A673 (cell line): ENCODE data around the gene SLC8A2. TPM values are rescaled to one million over a fixed set of nuclear protein-coding genes. Genes with fewer than 3 reads are reported as not detected.

ENCODE experiments used
- BruUV-seq: library from RNA; stranded (reverse); fragments of 400-500 nt; replicated peaks from 2 replicates; lab custom pipeline; 2021; lab: Mats Ljungman, UMichigan
- CTCF ChIA-PET: fragments of 300-600 bp; sonication (Branson Sonifier 250); formaldehyde crosslinking; loops from one replicate; lab custom pipeline; 2022; ENCODE audit warnings: antibody characterized with exemption; lab: Charles Lee
- POLR2A ChIA-PET: fragments of 300-600 bp; sonication (Branson Sonifier 250); formaldehyde crosslinking; loops from one replicate; lab custom pipeline; 2022; ENCODE audit warnings: antibody characterized with exemption; ENCODE audit not compliant: low non-redundant PET; lab: Charles Lee
- DNase-seq: peaks from one replicate; pipeline ENCODE4 v3.0.0-alpha.2; 2015; ENCODE audit warnings: low spot score
- H3K27ac ChIP-seq: fragments of 200-600 bp; sonication (generic); 2 replicates; pipeline ENCODE4 v1.5.1; 2016; ENCODE audit warnings: mixed run types, low read depth, mild to moderate bottlenecking, mixed read lengths, antibody characterized with exemption, low read length; ENCODE audit not compliant: poor library complexity, severe bottlenecking
- H3K27me3 ChIP-seq: fragments of 200-600 bp; sonication (generic); replicated peaks from 2 replicates; pipeline ENCODE4 v1.6.1; 2017; ENCODE audit warnings: mixed run types, low read depth, mild to moderate bottlenecking, mixed read lengths, antibody characterized with exemption, low read length; ENCODE audit not compliant: insufficient read depth, poor library complexity
- H3K36me3 ChIP-seq: fragments of 200-600 bp; sonication (generic); 2 replicates; pipeline ENCODE4 v1.6.1; 2016; ENCODE audit warnings: mixed run types, mild to moderate bottlenecking, mixed read lengths, antibody characterized with exemption, low read length; ENCODE audit not compliant: insufficient read depth, poor library complexity, severe bottlenecking
- H3K4me1 ChIP-seq: fragments of 200-600 bp; sonication (generic); 2 replicates; pipeline ENCODE4 v1.6.1; 2017; ENCODE audit warnings: mixed run types, mild to moderate bottlenecking, mixed read lengths, antibody characterized with exemption, low read length; ENCODE audit not compliant: insufficient read depth, poor library complexity, severe bottlenecking
- H3K4me3 ChIP-seq: fragments of 200-600 bp; sonication (generic); 2 replicates; pipeline ENCODE4 v1.5.1; 2016; ENCODE audit warnings: low read depth, mixed run types, mild to moderate bottlenecking, mixed read lengths, low read length; ENCODE audit not compliant: poor library complexity, severe bottlenecking
- H3K9me3 ChIP-seq: fragments of 200-600 bp; sonication (generic); 2 replicates; pipeline ENCODE4 v1.6.1; 2016; ENCODE audit warnings: mixed run types, low read depth, mild to moderate bottlenecking, mixed read lengths, antibody characterized with exemption, low read length; ENCODE audit not compliant: poor library complexity, severe bottlenecking
- CTCF ChIP-seq: fragments of 300-800, 200-600 bp; sonication (generic); conservative IDR thresholded peaks from 2 replicates; pipeline ENCODE4 v1.5.1; 2017; ENCODE audit warnings: low read depth, mild to moderate bottlenecking, antibody characterized with exemption, low read length, moderate library complexity, mixed read lengths
- EZH2 ChIP-seq: fragments of 200-600 bp; sonication (generic); IDR thresholded peaks from 2 replicates; pipeline ENCODE4 v1.6.1; 2017; ENCODE audit warnings: borderline replicate concordance, low read depth, mild to moderate bottlenecking, mixed read lengths, antibody characterized with exemption, low read length; ENCODE audit not compliant: poor library complexity, severe bottlenecking
- intact Hi-C: fragments of 100-400 bp; cut with micrococcal nuclease; formaldehyde crosslinking; loops from one replicate; pipeline ENCODE4 v1.10.0; 2022; ENCODE audit not compliant: unreplicated experiment
- total RNA-seq: library from RNA; stranded (reverse); gene quantifications from 2 replicates; pipeline ENCODE4 v1.2.3, GENCODE V29; 2021

Gene SLC8A2
- total RNA-seq, 1 experiment from 2014 or later = 3.2 TPM

GRCh38 chr19:47510516-47511127 is 38.9 kb upstream of the SLC8A2 start:
- ChIA-PET POLR2A (no interaction called here), CTCF (no interaction called here)
- H3K27ac ChIP-seq = no peak overlapping the region
- no peaks in the 10 kb centered on the region for H3K36me3 ChIP-seq
- H3K27me3 ChIP-seq = no peaks in the 10 kb centered on the region
- intact Hi-C loops = loop anchor here (10.0 kb wide), 1 partner anchor 184 kb away; no protein-coding TSS in a partner anchor
- no peak for TF ChIP-seq CTCF
- no peak for TF ChIP-seq EZH2
- BruUV-seq = no TSS peak
- H3K4me3 ChIP-seq = no peak overlapping the region
- no peaks in the 10 kb centered on the region for H3K4me1 ChIP-seq
- DNase-seq = no peak
- no peaks in the 10 kb centered on the region for H3K9me3 ChIP-seq

- Histone ChIP-seq H3K27ac (no peak overlapping the region), H3K27me3 (no peaks in the 10 kb centered on the region), H3K4me1 (no peaks in the 10 kb centered on the region), H3K4me3 (no peak overlapping the region), H3K36me3 (no peaks in the 10 kb centered on the region), H3K9me3 (no peaks in the 10 kb centered on the region)
- intact Hi-C loops = loop anchor here (10.0 kb wide), 1 partner anchor 185 kb away; no protein-coding TSS in a partner anchor
- DNase-seq = no peak
- TF ChIP-seq CTCF (no peak), EZH2 (no peak)
- POLR2A ChIA-PET = no interaction called here
- CTCF ChIA-PET = no interaction called here
- BruUV-seq = no TSS peak
These were observed 38.3 kb upstream of the SLC8A2 start for GRCh38 chr19:47509973-47510372.

DNA sequence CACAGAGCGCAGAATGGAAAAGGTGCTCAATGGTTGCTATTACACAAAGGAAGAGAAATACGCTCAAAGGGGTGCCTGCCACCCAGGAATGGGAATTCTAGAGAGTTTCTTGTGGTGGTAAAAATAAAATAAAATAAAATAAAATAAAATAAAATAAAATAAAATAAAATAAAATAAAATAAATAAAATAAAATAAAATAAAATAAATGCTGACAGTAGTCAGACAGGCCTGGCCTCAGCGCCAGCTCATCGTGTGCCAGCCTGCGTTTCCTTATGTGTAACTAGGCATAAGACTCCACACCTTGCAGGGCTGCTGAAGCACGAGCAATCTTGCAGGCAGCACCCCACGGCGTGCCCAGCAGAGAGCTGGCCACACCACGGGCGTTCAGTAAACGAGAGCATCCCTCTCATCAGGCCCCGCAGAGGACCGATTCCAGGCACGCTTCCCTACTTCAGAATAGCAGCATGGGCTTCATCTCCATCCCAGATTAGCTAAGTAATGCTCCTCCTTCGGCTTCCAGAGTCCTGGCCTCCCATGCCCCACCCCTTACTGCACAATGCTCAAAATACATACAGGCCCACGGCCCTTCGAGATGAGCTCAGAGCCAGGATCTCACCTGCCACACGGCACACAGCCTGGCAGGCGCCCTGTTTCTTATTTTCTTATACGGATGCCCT is 37.6 kb upstream of the SLC8A2 start:
- no peak overlapping the region for H3K27ac ChIP-seq
- no peaks in the 10 kb centered on the region for H3K4me1 ChIP-seq
- no peak for DNase-seq
- ChIA-PET POLR2A (no interaction called here), CTCF (interaction anchor here (0.5 kb wide), 1 partner anchor 252 kb away, joined by 4 read pairs; no protein-coding TSS in a partner anchor)
- no peaks in the 10 kb centered on the region for H3K36me3 ChIP-seq
- BruUV-seq = no TSS peak
- intact Hi-C loops = no loop called here
- no peaks in the 10 kb centered on the region for H3K9me3 ChIP-seq
- no peaks in the 10 kb centered on the region for H3K27me3 ChIP-seq
- no peak for TF ChIP-seq EZH2
- no peak for TF ChIP-seq CTCF
- H3K4me3 ChIP-seq = no peak overlapping the region
